HUES6 (cell line): Measurements from ENCODE around the gene RPS14.
"Not testable (repeated sequence)": the region's sequence is repeated elsewhere in the genome, so short reads cannot be mapped to it uniquely, and the experiment has no call there.

Experiments used
- H3K27ac ChIP-seq: 2 replicates; pipeline ENCODE4 v1.7.0; 2013; ENCODE audit warnings: low read depth, mild to moderate bottlenecking, low read length, inconsistent platforms
- H3K27me3 ChIP-seq: 2 replicates; pipeline ENCODE4 v1.6.1; 2013; ENCODE audit warnings: low read length; ENCODE audit not compliant: control insufficient read depth, insufficient read depth
- H3K36me3 ChIP-seq: 2 replicates; pipeline ENCODE4 v1.6.1; 2013; ENCODE audit warnings: low read length; ENCODE audit not compliant: control insufficient read depth, insufficient read depth
- H3K4me1 ChIP-seq: 2 replicates; pipeline ENCODE4 v1.6.1; 2013; ENCODE audit warnings: low read length; ENCODE audit not compliant: control insufficient read depth, insufficient read depth
- H3K4me3 ChIP-seq: 2 replicates; pipeline ENCODE4 v1.5.1; 2013; ENCODE audit warnings: low read depth, low read length
- H3K9ac ChIP-seq: one replicate; pipeline ENCODE4 v1.6.1; 2013; ENCODE audit warnings: mild to moderate bottlenecking, low read length
- H3K9me3 ChIP-seq: 2 replicates; pipeline ENCODE4 v1.6.1; 2013; ENCODE audit warnings: low read depth, low read length; ENCODE audit not compliant: control insufficient read depth, insufficient read depth

RPS14 gene

DNA sequence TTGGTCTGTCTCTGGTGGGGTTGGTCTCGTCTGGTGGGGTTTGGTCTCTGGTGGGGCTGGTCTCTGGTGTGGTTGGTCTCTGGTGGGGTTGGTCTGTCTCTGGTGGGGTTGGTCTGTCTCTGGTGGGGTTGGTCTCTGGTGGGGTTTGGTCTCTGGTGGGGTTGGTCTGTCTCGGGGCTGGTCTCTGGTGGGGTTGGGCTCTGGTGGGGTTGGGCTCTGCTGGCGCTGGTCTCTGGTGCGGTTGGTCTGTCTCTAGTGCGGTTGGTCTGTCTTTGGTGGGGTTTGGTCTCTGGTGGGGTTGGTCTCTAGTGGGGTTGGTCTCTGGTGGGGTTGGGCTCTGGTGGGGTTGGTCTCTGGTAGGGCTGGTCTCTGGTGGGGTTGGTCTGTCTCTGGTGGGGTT, 20.6 kb downstream of the RPS14 start:
- H3K4me3 ChIP-seq = no peak overlapping the region
- peaks cover 3% of the 10 kb centered on the region; the same call in 1 of the 2 replicates for H3K4me1 ChIP-seq

DNA sequence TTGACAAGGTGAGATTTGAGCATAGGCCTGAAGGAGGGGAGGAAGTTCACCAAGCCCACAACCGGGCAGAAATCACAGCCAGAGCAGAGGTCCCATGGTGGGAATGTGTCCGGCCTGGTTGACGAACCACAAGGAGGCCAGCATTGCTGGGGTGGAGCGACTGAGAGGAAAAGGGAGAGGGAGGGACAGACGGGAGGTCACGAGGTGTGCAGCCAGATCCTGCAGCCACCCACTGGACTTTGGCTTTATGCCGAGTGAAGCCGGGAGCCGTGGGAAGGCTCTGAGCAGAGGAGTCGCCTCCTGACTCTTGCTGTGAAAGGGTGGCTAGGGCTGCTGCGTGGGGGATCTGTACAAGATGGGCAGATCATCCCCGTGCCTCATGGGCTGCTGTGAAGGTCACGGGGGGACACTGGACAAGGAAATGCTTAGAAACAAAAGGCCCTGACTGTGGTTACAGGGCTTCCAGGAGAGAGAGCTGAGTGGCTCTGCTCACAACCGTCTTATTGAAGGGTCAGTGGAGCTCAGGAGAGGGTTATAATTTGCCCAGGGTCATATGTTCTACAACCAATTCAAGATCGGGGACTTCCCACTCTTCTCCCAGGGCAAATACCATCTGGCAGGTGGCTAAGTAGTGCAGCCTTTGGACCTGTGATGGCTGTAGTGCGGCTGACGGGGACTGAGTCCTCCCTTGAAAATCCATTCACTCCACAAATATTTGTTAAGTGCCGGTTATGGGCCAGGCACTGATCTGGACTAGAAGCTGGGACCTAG, 21.2 kb downstream of the RPS14 start:
- Histone ChIP-seq H3K4me1 (peaks cover 3% of the 10 kb centered on the region; the same call in 1 of the 2 replicates), H3K27ac (no peak overlapping the region), H3K36me3 (no peaks in the 10 kb centered on the region), H3K4me3 (no peak overlapping the region), H3K9ac (no peak overlapping the region), H3K27me3 (no peaks in the 10 kb centered on the region), H3K9me3 (no peaks in the 10 kb centered on the region)

More for the DNA sequence above, 20.6 kb downstream of the RPS14 start:
- Histone ChIP-seq H3K36me3 (no peaks in the 10 kb centered on the region), H3K27ac (no peak overlapping the region), H3K27me3 (no peaks in the 10 kb centered on the region), H3K9ac (no peak overlapping the region), H3K9me3 (no peaks in the 10 kb centered on the region)

DNA sequence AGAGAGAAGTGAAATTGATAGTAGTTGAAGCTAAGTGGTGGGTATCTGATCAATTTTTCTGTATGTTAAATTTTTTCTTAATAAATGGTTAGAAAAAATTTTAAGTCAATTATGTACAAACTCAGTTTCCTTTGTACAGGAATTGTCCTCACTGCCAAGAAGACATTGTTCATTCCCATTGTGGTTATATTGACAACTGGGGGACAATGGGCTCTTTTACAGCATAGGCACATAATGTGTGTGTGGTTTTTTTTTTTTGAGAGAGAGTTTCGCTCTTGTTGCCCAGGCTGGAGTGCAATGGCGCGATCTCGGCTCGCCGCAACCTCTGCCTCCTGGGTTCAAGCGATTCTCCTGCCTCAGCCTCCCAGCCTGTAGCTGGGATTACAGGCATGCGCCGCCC, 23.4 kb downstream of the RPS14 start:
- not testable (repeated sequence) for H3K27me3 ChIP-seq, H3K9ac ChIP-seq, H3K4me3 ChIP-seq, H3K36me3 ChIP-seq, H3K9me3 ChIP-seq, H3K27ac ChIP-seq, H3K4me1 ChIP-seq

DNA sequence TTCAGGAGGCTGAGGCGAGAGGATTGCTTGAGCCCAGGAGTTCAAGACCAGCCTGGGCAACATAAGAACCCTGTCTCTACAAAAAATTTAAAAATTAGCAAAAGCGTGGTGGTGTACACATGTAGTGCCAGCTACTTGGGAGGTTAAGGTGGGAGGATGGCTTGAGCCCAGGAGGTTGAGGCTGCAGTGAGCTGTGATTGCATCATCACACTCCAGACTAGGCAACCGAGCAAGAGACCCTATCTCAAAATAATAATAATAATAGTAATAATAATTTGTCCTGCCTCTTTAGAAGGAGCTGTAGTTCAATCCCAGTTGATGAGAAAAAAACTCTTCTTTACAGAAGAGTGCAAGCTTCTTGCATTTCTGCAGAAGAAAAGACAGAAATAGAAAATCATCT, 26.8 kb downstream of the RPS14 start:
- H3K36me3 ChIP-seq = no peaks in the 10 kb centered on the region
- H3K9me3 ChIP-seq = no peaks in the 10 kb centered on the region
- H3K9ac ChIP-seq = no peak overlapping the region
- H3K4me3 ChIP-seq = no peak overlapping the region
- H3K27ac ChIP-seq = no peak overlapping the region
- no peaks in the 10 kb centered on the region for H3K27me3 ChIP-seq
- H3K4me1 ChIP-seq = no peaks in the 10 kb centered on the region

DNA sequence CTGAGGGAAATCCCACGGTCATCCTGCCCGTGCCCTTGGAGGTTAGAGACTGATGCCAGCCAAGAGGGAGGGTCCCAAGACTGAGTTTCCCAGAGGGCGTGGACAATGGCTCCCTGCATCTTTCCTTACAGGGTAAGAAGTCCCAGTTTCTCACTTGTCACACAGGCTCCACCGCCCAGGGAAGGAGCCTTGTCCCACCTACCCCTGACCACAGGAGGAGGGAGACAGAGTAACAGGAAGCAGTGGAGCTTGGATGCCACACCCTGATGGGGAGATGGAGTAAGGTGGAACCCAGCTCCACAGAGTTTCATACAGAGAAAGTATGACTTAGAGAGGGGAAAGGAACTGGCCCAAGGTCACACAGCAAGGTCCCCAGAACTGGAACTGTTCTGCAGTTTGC, 27.5 kb downstream of the RPS14 start:
- Histone ChIP-seq H3K36me3 (no peaks in the 10 kb centered on the region), H3K9me3 (no peaks in the 10 kb centered on the region), H3K9ac (no peak overlapping the region), H3K4me1 (no peaks in the 10 kb centered on the region), H3K4me3 (no peak overlapping the region), H3K27ac (no peak overlapping the region), H3K27me3 (no peaks in the 10 kb centered on the region)

DNA sequence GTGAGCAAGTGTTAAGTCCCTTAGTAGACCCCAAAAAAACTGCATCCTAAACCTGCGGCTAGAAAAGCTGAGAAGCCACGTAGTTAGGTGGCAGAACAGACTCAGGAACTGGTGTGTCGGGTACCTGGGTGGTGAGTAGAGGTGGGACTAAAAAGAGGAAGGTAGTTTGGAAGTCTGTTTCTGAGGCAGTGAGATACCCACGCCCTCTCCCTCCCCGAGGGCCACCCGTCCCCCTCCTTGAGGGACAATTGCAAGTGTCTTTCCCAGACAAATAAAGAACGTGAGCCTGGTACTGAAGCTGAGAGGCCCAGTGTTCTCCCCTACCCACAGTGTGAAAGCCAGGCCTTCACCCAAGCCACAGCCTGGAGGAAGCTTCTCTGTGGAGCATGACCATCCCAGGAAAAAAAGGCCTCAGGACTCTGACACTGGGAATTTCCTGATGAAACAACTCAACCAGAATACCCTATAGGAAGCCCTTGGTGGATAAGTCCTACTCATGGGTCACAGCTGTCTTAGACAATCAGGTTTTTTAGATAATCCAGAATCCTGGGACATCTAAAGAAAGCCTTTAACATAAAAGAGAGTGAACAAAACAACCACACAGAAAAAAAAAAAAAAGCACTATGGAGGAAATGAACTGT, 29.8 kb downstream of the RPS14 start:
- no peak overlapping the region for H3K9ac ChIP-seq
- no peak overlapping the region for H3K27ac ChIP-seq
- no peaks in the 10 kb centered on the region for H3K4me1 ChIP-seq
- no peaks in the 10 kb centered on the region for H3K9me3 ChIP-seq
- H3K36me3 ChIP-seq = no peaks in the 10 kb centered on the region
- no peak overlapping the region for H3K4me3 ChIP-seq
- no peaks in the 10 kb centered on the region for H3K27me3 ChIP-seq

DNA sequence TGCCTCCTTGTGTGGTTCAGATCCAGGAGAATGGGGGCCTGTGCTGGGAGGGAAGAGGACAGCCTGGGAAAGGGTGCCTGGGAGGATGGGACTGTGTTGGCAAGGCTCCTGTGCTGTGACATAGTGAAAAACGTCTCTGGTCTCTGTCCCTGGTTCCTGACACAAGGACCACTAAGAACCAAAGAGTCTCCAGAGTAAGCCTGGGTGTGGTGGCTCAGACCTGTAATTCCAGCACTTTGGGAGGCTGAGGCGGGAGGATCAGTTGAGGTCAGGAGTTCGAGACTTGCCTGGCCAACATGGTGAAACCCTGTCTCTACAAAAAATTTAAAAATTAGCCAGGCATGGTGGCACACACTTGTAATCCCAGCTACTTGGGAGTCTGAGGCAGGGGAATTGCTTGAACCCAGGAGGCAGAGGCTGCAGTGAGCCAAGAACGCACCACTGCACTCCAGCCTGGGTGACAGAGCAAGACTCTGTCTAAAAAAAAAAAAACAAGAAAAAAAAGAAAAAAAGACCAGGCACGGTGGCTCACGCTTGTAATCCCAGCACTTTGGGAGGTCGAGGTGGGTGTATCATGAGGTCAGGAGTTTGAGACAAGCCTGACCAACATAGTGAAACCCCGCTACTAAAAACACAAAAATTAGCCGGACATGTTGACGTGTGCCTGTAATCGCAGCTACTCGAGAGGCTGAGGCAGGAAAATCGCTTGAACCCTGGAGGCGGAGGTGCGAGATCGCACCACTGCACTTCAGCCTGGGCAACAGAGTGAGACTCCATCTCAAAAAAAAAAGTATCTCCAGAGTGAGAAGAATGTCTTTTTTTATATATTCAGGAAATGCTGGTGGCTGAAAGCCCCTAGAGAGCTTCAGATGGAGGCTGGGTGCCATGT, 35.4 kb downstream of the RPS14 start:
- H3K27me3 ChIP-seq, H3K9ac ChIP-seq, H3K27ac ChIP-seq, H3K9me3 ChIP-seq, H3K4me3 ChIP-seq, H3K36me3 ChIP-seq: not testable (repeated sequence)
- H3K4me1 ChIP-seq = peaks cover 21% of the 10 kb centered on the region

DNA sequence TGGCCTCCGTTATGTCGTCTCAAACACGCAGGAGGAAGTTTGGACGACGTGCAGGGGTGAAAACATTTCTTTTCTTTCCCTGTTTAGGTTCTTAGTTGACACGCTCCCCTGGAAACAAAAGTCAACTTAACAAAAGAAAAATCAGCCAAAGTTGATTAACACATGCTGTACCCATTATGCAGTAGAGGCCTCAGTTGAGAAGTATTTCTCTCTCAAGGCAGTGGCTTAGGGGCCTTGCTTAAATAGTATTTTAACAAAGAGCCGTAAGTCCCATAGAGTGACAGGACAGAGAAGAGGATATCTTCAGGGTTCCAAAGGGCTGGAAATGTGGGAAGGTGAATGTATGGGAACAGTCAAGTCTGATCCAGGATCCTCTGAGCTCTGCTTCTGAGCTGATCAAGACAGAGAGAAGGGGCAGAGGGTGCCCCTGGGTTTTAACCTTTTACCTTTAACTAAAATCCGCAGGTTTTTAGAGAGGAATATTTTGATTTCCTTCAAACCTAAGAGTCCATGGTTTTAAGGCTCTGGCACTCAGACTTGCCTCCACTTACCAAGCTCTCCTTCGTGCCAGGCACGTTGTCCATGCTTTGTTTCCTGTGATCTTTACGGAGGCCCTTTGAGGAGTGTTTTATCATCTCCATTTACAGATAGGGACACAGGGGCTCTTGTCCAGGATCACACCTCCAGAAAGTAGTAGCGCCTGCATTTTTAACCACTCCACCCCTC, 36.2 kb downstream of the RPS14 start:
- no peak overlapping the region for H3K27ac ChIP-seq
- no peaks in the 10 kb centered on the region for H3K36me3 ChIP-seq
- no peaks in the 10 kb centered on the region for H3K9me3 ChIP-seq
- no peak overlapping the region for H3K9ac ChIP-seq
- no peak overlapping the region for H3K4me3 ChIP-seq
- peaks cover 21% of the 10 kb centered on the region for H3K4me1 ChIP-seq
- no peaks in the 10 kb centered on the region for H3K27me3 ChIP-seq

DNA sequence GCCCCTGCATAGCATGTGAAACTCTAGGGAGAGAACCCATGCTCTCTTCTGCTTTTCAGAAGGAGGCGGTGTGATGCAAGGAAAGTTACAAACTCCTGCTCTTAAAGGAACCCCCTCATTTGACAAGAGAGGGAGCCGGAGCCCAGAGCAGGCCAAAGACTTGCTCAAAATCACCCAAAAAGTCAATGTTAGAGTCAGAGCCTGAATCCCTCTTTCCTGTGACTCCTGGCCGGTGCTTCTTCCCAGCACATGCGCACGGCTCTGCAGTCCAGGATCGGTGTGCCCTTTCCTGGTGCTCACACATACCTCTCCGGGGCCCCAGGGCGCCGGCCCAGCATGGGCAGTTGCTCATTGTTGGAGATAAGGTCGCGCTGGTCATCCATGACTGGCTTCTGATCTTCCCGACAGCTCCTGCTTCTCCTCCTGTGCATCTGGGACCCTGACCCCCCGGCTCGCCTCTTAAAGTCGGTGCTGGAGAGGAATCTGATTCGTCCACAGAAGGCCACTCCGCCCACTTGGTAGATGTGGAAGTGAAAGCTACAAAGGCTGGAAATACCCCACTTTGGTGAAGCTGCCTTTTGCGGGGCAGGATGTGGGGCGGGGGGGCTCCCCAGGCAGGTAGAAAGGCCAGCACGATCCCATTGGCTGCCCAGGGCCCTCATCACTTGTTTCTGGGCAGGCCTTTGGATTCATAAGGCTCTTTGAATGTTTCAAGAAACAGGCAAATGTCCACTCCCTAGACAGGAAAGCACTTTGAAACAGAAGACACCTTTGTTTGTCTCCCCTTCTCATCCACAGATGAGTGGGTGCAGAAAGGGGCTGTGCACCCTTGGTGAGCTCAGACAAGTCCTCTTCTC, 37.0 kb downstream of the RPS14 start, which contains the start of gene CD74:
Gene CD74, minus strand, starts transcription at position 592 of the 857 bp plus-strand sequence. Its CDS starts 161 bp downstream, at position 431.
- no peaks in the 10 kb centered on the region for H3K36me3 ChIP-seq
- peaks cover 21% of the 10 kb centered on the region for H3K4me1 ChIP-seq
- no peak within 1 kb of the TSS for H3K9ac ChIP-seq
- H3K27me3 ChIP-seq = no peaks in the 10 kb centered on the region
- no peaks in the 10 kb centered on the region for H3K9me3 ChIP-seq
- H3K27ac ChIP-seq = no peak within 1 kb of the TSS
- peak within 1 kb of the TSS; percentile 13 for H3K4me3 ChIP-seq
